Neuronal stem cell (in vitro differentiated cells): ENCODE data around the gene WDR59.

Source experiments
- DNase-seq: peaks from one replicate; pipeline ENCODE4 v3.0.0-alpha.2; 2013; ENCODE audit warnings: low spot score
- H2AFZ ChIP-seq: one replicate; pipeline ENCODE4 v1.6.1; 2013; ENCODE audit warnings: mild to moderate bottlenecking, low read length, inconsistent platforms
- H2AK5ac ChIP-seq: 2 replicates; pipeline ENCODE4 v1.6.1; 2013; ENCODE audit warnings: low read depth, mild to moderate bottlenecking, inconsistent platforms, low read length, moderate library complexity, mixed read lengths
- H2BK120ac ChIP-seq: 2 replicates; pipeline ENCODE4 v1.6.1; 2013; ENCODE audit warnings: low read depth, mild to moderate bottlenecking, inconsistent platforms, low read length, moderate library complexity, mixed read lengths
- H2BK12ac ChIP-seq: one replicate; pipeline ENCODE4 v1.6.1; 2013; ENCODE audit warnings: low read length, inconsistent platforms
- H2BK15ac ChIP-seq: 2 replicates; pipeline ENCODE4 v1.6.1; 2013; ENCODE audit warnings: mild to moderate bottlenecking, low read length, inconsistent platforms, mixed read lengths
- H2BK5ac ChIP-seq: one replicate; pipeline ENCODE4 v1.6.1; 2013; ENCODE audit warnings: inconsistent platforms, mild to moderate bottlenecking, low read length, moderate library complexity
- H3K14ac ChIP-seq: one replicate; pipeline ENCODE4 v1.6.1; 2013; ENCODE audit warnings: low read length, inconsistent platforms
- H3K18ac ChIP-seq: 2 replicates; pipeline ENCODE4 v1.6.1; 2013; ENCODE audit warnings: low read length, inconsistent platforms
- H3K23ac ChIP-seq: 2 replicates; pipeline ENCODE4 v1.6.1; 2013; ENCODE audit warnings: low read depth, mild to moderate bottlenecking, mixed read lengths, low read length, inconsistent platforms; ENCODE audit not compliant: poor library complexity
- H3K27ac ChIP-seq: replicated peaks from 3 replicates; pipeline ENCODE4 v1.5.1; 2013; ENCODE audit warnings: low read length, inconsistent platforms
- H3K27me3 ChIP-seq, 3 experiments: 2 replicates each; pipeline ENCODE4 v1.6.1; 2013; ENCODE audit warnings: low read length in 3 of 3, mild to moderate bottlenecking in 2 of 3, inconsistent platforms in 1 of 3, low read depth in 1 of 3, mixed read lengths in 1 of 3, moderate library complexity in 1 of 3; ENCODE audit not compliant: control insufficient read depth in 3 of 3, insufficient read depth in 3 of 3
- H3K36me3 ChIP-seq, 2 donors: replicated peaks in 1 of 2; 2 replicates each; pipeline ENCODE4 v1.6.1; 2013; ENCODE audit warnings: low read length in 2 of 2; ENCODE audit not compliant: control insufficient read depth in 2 of 2, insufficient read depth in 2 of 2
- H3K4ac ChIP-seq: 2 replicates; pipeline ENCODE4 v1.6.1; 2013; ENCODE audit warnings: inconsistent platforms, mild to moderate bottlenecking, low read length, moderate library complexity
- H3K4me1 ChIP-seq, 2 donors: 1 replicate in 1 of 2; 2 replicates in 1 of 2; pipeline ENCODE4 v1.6.1; 2013; ENCODE audit warnings: low read length in 2 of 2, low read depth in 1 of 2; ENCODE audit not compliant: control insufficient read depth in 2 of 2, insufficient read depth in 1 of 2
- H3K4me2 ChIP-seq: one replicate; pipeline ENCODE4 v1.6.1; 2013; ENCODE audit warnings: mild to moderate bottlenecking, low read length, inconsistent platforms; ENCODE audit not compliant: insufficient read depth, poor library complexity, severe bottlenecking
- H3K4me3 ChIP-seq, 2 donors: 2 replicates each; pipeline ENCODE4 v1.5.1; 2013; ENCODE audit warnings: low read length in 2 of 2, mild to moderate bottlenecking in 2 of 2, inconsistent platforms in 1 of 2, moderate library complexity in 1 of 2
- H3K79me1 ChIP-seq: one replicate; pipeline ENCODE4 v1.6.1; 2013; ENCODE audit warnings: low read depth, mild to moderate bottlenecking, inconsistent platforms, low read length, moderate library complexity
- H3K9ac ChIP-seq: one replicate; pipeline ENCODE4 v1.6.1; 2013; ENCODE audit warnings: mild to moderate bottlenecking, low read depth, low read length, inconsistent platforms; ENCODE audit not compliant: poor library complexity
- H3K9me3 ChIP-seq, 2 donors: replicated peaks in 1 of 2; 2 replicates each; pipeline versions ENCODE3 to v1.6.1; 2013; ENCODE audit warnings: low read length in 2 of 2, mild to moderate bottlenecking in 2 of 2, inconsistent platforms in 1 of 2, low read depth in 1 of 2, mixed read lengths in 1 of 2, moderate library complexity in 1 of 2; ENCODE audit not compliant: control insufficient read depth in 2 of 2, insufficient read depth in 1 of 2
- H4K8ac ChIP-seq: one replicate; pipeline ENCODE4 v1.6.1; 2013; ENCODE audit warnings: low read depth, mild to moderate bottlenecking, inconsistent platforms, low read length, moderate library complexity
- H4K91ac ChIP-seq: one replicate; pipeline ENCODE4 v1.6.1; 2013; ENCODE audit warnings: low read length, low read depth, mild to moderate bottlenecking, inconsistent platforms; ENCODE audit not compliant: poor library complexity
- WGBS, 2 donors: extraction: QIAGEN DNeasy Blood & Tissue Kit; methylation state at CpG; one replicate each; pipeline ENCODE4 v1.1.7; 2013; ENCODE audit warnings: missing lambda C conversion rate in 2 of 2, mixed read lengths in 1 of 2; ENCODE audit not compliant: insufficient read length in 2 of 2, insufficient replicate concordance in 1 of 2; ENCODE audit errors: extremely low coverage in 2 of 2; 5-methylcytosine and 5-hydroxymethylcytosine counted together

Gene WDR59

DNA sequence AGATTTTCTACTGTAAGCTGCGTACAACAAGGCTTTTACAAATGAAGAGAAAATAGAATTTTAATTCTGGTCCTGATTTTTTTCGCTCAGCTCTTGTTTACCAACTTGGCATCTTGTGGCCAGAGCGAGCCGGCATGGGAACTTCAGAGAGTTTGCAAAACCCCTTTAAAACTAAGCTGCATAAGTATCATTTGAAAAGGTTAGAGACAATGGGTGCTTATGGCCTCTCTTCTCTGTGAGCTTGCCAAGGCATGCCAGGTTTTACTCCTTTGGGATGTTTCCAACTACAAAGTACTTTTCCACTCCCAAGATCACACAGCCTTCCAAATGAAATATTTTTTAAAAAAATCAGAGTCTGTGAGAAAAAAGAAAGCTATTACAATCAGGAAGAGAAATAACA lies 147.9 kb downstream of the WDR59 start:
- Histone ChIP-seq H2BK5ac (no peak overlapping the region), H3K4me2 (no peak overlapping the region), H3K4ac (no peak overlapping the region), H2BK15ac (no peak overlapping the region), H2AK5ac (no peak overlapping the region), H3K27ac (no peak overlapping the region), H4K8ac (no peak overlapping the region), H3K79me1 (no peaks in the 10 kb centered on the region), H3K27me3 (peaks cover 0 to 2% (median 0%) of the 10 kb centered on the region in 3 experiments), H4K91ac (no peak overlapping the region), H2AFZ (no peak overlapping the region), H3K4me3 (no peak overlapping the region), H3K18ac (no peak overlapping the region), H3K4me1 (no peaks in the 10 kb centered on the region), H3K14ac (no peak overlapping the region), H2BK120ac (no peak overlapping the region), H3K9ac (no peak overlapping the region), H3K23ac (no peak overlapping the region), H2BK12ac (no peak overlapping the region), H3K36me3 (no peaks in the 10 kb centered on the region), H3K9me3 (no peaks in the 10 kb centered on the region)
- no CpG with 5 or more reads among the region's 4 CpGs for WGBS, 2 donors
- no peak for DNase-seq

DNA sequence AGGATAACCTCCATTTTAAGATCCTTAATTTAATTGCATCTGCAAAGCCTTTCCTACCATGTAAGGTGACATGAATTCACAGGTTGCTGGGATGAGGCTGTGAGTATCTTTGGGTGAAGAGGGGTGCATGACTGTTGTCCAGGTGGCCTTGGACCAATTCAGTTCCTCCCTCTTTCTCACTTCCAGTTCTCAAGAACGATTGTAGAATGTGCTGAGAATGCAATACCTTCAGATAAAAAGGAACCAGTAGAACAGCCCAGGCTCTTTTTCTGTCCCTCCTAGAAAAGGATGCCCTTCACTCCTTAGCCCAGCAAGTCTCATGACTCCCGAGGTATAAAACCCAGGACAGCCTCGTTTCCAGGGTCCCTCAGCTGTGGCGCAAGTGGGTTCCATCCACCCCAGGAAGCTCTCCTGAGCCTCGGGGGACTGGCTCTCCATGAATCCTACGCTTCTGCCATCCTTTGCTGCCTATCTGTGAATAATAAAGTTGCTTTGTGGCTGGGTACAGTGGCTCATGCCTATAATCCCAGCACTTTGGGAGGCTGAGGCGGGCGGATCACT lies 148.7 kb downstream of the WDR59 start:
- Histone ChIP-seq H3K36me3 (no peaks in the 10 kb centered on the region), H3K4me1 (no peaks in the 10 kb centered on the region), H3K79me1 (no peaks in the 10 kb centered on the region), H2BK5ac (no peak overlapping the region), H4K91ac (no peak overlapping the region), H3K4me2 (no peak overlapping the region), H2AK5ac (no peak overlapping the region), H3K27ac (no peak overlapping the region), H3K9me3 (no peaks in the 10 kb centered on the region), H3K23ac (no peak overlapping the region), H3K14ac (no peak overlapping the region), H2AFZ (no peak overlapping the region), H3K4ac (no peak overlapping the region), H3K18ac (no peak overlapping the region), H4K8ac (no peak overlapping the region), H3K9ac (no peak overlapping the region), H2BK12ac (no peak overlapping the region), H3K4me3 (no peak overlapping the region), H2BK120ac (no peak overlapping the region), H2BK15ac (no peak overlapping the region), H3K27me3 (peaks cover 0 to under 1% (median 0%) of the 10 kb centered on the region in 3 experiments)
- no CpG with 5 or more reads among the region's 8 CpGs for WGBS, 2 donors
- DNase-seq: no peak

DNA sequence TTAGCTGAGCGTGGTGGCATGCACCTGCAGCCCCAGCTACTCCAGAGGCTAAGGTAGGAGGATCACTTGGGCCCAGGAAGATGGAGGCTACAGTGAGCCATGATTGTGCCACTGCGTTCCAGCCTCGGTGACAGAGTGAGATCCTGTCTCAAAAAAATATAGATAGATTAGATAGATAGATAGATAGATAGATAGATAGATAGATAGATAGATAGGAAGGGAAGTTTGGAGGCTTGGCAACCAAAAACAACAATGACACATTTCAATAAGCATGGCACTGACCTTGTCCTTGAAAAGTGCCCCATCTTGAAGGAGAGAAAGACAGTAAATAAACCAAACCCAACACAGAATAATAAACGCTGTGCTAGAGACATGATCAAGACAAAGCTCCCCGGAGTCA lies 152.7 kb downstream of the WDR59 start:
- no peaks in the 10 kb centered on the region for H3K27me3 ChIP-seq
- WGBS, 2 donors: no CpG with 5 or more reads among the region's 5 CpGs
- DNase-seq: no peak
- no peaks in the 10 kb centered on the region for H3K79me1 ChIP-seq
- H3K23ac ChIP-seq: no peak overlapping the region
- H3K4ac ChIP-seq: no peak overlapping the region
- no peak overlapping the region for H3K18ac ChIP-seq
- H2BK12ac ChIP-seq: no peak overlapping the region
- H3K36me3 ChIP-seq: no peaks in the 10 kb centered on the region
- H2AFZ ChIP-seq: no peak overlapping the region
- H3K14ac ChIP-seq: no peak overlapping the region
- H2BK5ac ChIP-seq: no peak overlapping the region
- H3K9me3 ChIP-seq: peaks cover 0 to 12% of the 10 kb centered on the region in 2 donors
- no peak overlapping the region for H2BK15ac ChIP-seq
- no peaks in the 10 kb centered on the region for H3K4me1 ChIP-seq
- no peak overlapping the region for H2AK5ac ChIP-seq
- no peak overlapping the region for H3K27ac ChIP-seq
- H3K9ac ChIP-seq: no peak overlapping the region
- no peak overlapping the region for H4K91ac ChIP-seq
- no peak overlapping the region for H4K8ac ChIP-seq
- no peak overlapping the region for H3K4me3 ChIP-seq
- H3K4me2 ChIP-seq: no peak overlapping the region
- no peak overlapping the region for H2BK120ac ChIP-seq

DNA sequence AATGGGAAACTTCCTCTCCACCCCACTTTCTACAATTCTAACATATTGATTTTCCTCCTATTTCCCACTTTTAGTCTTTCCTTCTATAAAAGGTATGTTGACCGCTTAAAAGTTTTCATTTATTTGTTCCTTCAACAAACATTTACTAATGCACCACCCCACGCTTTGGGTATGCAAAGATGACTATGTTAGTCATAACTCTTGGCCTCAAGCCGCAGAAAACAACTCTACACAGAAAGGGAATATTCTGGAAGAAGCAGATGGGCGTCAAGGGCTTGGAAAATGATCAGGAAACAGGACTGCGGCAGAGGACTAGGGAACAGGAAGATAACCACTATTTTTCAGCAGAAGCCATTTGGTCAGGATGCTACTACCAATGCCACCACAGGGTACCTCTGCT lies 153.5 kb downstream of the WDR59 start:
- Histone ChIP-seq H2AFZ (no peak overlapping the region), H4K8ac (no peak overlapping the region), H3K4ac (no peak overlapping the region), H3K18ac (no peak overlapping the region), H2AK5ac (no peak overlapping the region), H3K27ac (no peak overlapping the region), H3K14ac (no peak overlapping the region), H2BK15ac (no peak overlapping the region), H3K23ac (no peak overlapping the region), H3K79me1 (no peaks in the 10 kb centered on the region), H3K9me3 (peaks cover 0 to 12% of the 10 kb centered on the region in 2 donors), H3K4me2 (no peak overlapping the region), H3K9ac (no peak overlapping the region), H3K36me3 (no peaks in the 10 kb centered on the region), H2BK120ac (no peak overlapping the region), H2BK5ac (no peak overlapping the region), H3K27me3 (no peaks in the 10 kb centered on the region), H2BK12ac (no peak overlapping the region), H3K4me1 (no peaks in the 10 kb centered on the region), H4K91ac (no peak overlapping the region), H3K4me3 (no peak overlapping the region)
- DNase-seq: no peak
- no CpG with 5 or more reads among the region's 5 CpGs for WGBS, 2 donors
